Measurements from ENCODE around the gene TRAPPC4. TPM values are rescaled to one million over a fixed set of nuclear protein-coding genes. Genes with fewer than 3 reads are reported as not detected.
A peak's percentile ranks its signal among the peaks of the same experiment; 100 is the strongest.

The TRAPPC4 gene
- total and polyA plus RNA-seq, 4 experiments from 2014 or later = 89.2 to 116 (median 94.7) TPM

DNA sequence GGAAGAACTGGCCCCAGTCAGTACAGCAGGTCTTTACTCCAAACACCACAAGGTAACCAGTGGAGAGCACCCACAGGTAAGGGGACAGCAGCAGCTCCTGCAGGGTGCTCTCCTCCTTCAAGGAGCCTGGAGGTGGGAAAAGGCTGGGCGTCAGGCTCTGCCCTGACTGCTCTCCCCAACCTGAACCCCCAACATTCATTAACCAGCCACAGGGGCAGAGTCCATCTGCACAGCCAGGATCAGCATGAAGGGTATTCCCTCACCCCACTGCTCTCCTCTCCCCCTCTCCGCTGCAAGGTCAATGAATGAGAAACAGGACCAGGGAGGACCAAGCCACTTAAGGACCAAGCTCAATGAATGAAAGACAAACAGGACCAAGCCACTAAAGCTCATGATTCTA, 8.4 kb downstream of the TRAPPC4 start:
- H3K27ac Mint-ChIP-seq = peak overlapping the region in 4 of 7 donors; percentile 16 to 86 (median 82)
- H3K27me3 ChIP-seq (ENCODE audit: insufficient read depth, low read length) = no peaks in the 10 kb centered on the region
- H3K4me1 Mint-ChIP-seq = peaks cover 21 to 62% (median 36%) of the 10 kb centered on the region in 4 donors
- no peak overlapping the region for H3K4me3 Mint-ChIP-seq
- ChIA-PET CTCF (ENCODE audit: partially characterized antibody) (no interaction called here), POLR2A (ENCODE audit: partially characterized antibody) (interaction anchor here (0.9 to 6.2 kb wide), 4 partner anchors 9 to 235 kb away, joined by 3 to 135 read pairs (median 3); partner anchors contain the start of genes HMBS, HYOU1, RPS25 and TRAPPC4)
- H3K9me3 Mint-ChIP-seq = no peaks in the 10 kb centered on the region
- intact Hi-C loops (cut with micrococcal nuclease) = no loop called here
- H3K27me3 Mint-ChIP-seq = no peaks in the 10 kb centered on the region
- no peak overlapping the region for H3K27ac ChIP-seq (ENCODE audit: low read depth, low read length)
- H3K9me3 ChIP-seq (ENCODE audit: control insufficient read depth in 1 of 2, low read length in 2 of 2) = no peaks in the 10 kb centered on the region
- peaks cover 26% of the 10 kb centered on the region for H3K36me3 ChIP-seq (ENCODE audit: insufficient read depth, low read length)
- peaks cover 38% of the 10 kb centered on the region for H3K4me1 ChIP-seq (ENCODE audit: insufficient read depth, low read length)
- no peak overlapping the region for H3K4me3 ChIP-seq (ENCODE audit: low read length in 2 of 2)
- DNase-seq = no peak
- H3K36me3 Mint-ChIP-seq = peaks cover 23 to 32% of the 10 kb centered on the region in 2 donors

DNA sequence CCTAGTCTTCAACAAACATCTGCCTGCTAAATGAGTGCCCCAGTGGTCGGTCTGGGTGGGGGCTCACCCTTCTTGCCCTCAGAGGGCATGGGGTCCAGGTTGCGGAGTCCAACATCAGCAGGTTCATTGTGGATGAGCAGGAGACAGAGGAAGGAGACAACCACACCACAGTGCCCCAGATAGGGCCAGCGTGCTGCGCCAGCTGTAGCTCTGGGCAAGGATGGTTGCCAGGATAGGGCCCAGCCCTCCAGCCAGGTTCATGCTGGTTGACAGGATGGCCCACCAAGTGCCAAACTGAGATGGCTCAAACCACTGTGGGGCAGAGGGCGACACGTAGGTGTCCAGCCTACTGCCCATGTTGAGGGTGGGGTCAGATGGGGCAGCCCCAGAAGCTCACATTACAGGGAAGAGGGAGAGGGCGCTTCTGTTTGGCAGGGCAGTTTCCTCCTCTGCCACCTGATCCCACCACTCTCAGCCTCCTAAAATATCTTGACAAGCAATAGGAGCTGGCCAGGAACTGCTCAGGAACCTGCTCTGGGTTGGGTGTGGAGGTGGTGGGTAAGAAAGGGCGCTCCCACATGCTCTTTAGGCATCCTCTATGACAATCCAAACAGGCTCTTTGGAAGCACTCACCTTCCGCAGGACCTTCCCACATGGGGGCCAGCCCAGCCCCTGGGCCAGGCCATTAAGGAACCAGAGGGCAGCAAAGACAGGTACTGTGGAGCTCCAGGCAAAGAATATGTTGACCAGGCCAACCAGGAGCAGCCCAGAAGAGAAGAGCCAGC, 9.2 kb downstream of the TRAPPC4 start:
- Histone ChIP-seq H3K9me3 (ENCODE audit: control insufficient read depth in 1 of 2, low read length in 2 of 2) (no peaks in the 10 kb centered on the region), H3K27me3 (ENCODE audit: insufficient read depth, low read length) (no peaks in the 10 kb centered on the region), H3K4me3 (ENCODE audit: low read length in 2 of 2) (no peak overlapping the region), H3K36me3 (ENCODE audit: insufficient read depth, low read length) (peaks cover 21% of the 10 kb centered on the region), H3K4me1 (ENCODE audit: insufficient read depth, low read length) (peaks cover 37% of the 10 kb centered on the region), H3K27ac (ENCODE audit: low read depth, low read length) (no peak overlapping the region)
- intact Hi-C loops (cut with micrococcal nuclease) = no loop called here
- no peaks in the 10 kb centered on the region for H3K27me3 Mint-ChIP-seq
- H3K4me3 Mint-ChIP-seq = peak overlapping the region in 2 of 8 donors; percentile 29 to 61
- ChIA-PET CTCF (ENCODE audit: partially characterized antibody) (interaction anchor here (0.6 to 1.0 kb wide), 3 partner anchors 8 to 115 kb away, joined by 3 read pairs; no protein-coding TSS in a partner anchor), POLR2A (ENCODE audit: partially characterized antibody) (interaction anchor here (0.9 to 6.2 kb wide), 6 partner anchors 10 to 235 kb away, joined by 3 to 135 read pairs (median 4); partner anchors contain the start of genes CENATAC, HMBS, HYOU1 and RPS25)
- peaks cover 23 to 28% of the 10 kb centered on the region in 2 donors for H3K36me3 Mint-ChIP-seq
- H3K9me3 Mint-ChIP-seq = no peaks in the 10 kb centered on the region
- no peak for DNase-seq
- H3K27ac Mint-ChIP-seq = peak overlapping the region in 5 of 7 donors; percentile 42 to 86 (median 73)
- H3K4me1 Mint-ChIP-seq = peaks cover 21 to 63% (median 32%) of the 10 kb centered on the region in 4 donors

- Mint-ChIP-seq H3K4me1 (peaks cover 18 to 58% (median 28%) of the 10 kb centered on the region in 4 donors), H3K27me3 (no peaks in the 10 kb centered on the region), H3K36me3 (peaks cover 18 to 22% of the 10 kb centered on the region in 2 donors), H3K4me3 (peak overlapping the region in 6 of 8 donors; percentile 79 to 90 (median 82)), H3K27ac (peak overlapping the region; percentile 64 to 93 (median 85)), H3K9me3 (no peaks in the 10 kb centered on the region)
- H3K27ac ChIP-seq (ENCODE audit: low read depth, low read length) = peak overlapping the region; percentile 76
- no peaks in the 10 kb centered on the region for H3K9me3 ChIP-seq (ENCODE audit: control insufficient read depth in 1 of 2, low read length in 2 of 2)
- peaks cover 21% of the 10 kb centered on the region for H3K36me3 ChIP-seq (ENCODE audit: insufficient read depth, low read length)
- H3K4me1 ChIP-seq (ENCODE audit: insufficient read depth, low read length) = peaks cover 32% of the 10 kb centered on the region
- ChIA-PET POLR2A (ENCODE audit: partially characterized antibody) (interaction anchor here (1.6 to 6.2 kb wide), 3 partner anchors 10 to 66 kb away, joined by 5 to 135 read pairs (median 7); partner anchors contain the start of genes CENATAC, RPS25 and TRAPPC4), CTCF (ENCODE audit: partially characterized antibody) (interaction anchor here (0.6 to 1.0 kb wide), 3 partner anchors 8 to 116 kb away, joined by 3 read pairs; no protein-coding TSS in a partner anchor)
- peak overlapping the region in 1 of 2 donors; percentile 3 for H3K4me3 ChIP-seq (ENCODE audit: low read length in 2 of 2)
- DNase-seq = no peak
- H3K27me3 ChIP-seq (ENCODE audit: insufficient read depth, low read length) = no peaks in the 10 kb centered on the region
- intact Hi-C loops (cut with micrococcal nuclease) = no loop called here
Measured at GRCh38 chr11:119028346-119029068, 9.9 kb downstream of the TRAPPC4 start.

- no peaks in the 10 kb centered on the region for H3K27me3 ChIP-seq (ENCODE audit: insufficient read depth, low read length)
- CTCF ChIA-PET (ENCODE audit: partially characterized antibody) = interaction anchor here (1.5 kb wide), 1 partner anchor 51 kb away, joined by 3 read pairs; no protein-coding TSS in a partner anchor
- Mint-ChIP-seq H3K4me1 (peaks cover 18 to 53% (median 25%) of the 10 kb centered on the region in 4 donors), H3K36me3 (peaks cover 15 to 18% of the 10 kb centered on the region in 2 donors), H3K27ac (peak overlapping the region; percentile 64 to 93 (median 85)), H3K27me3 (no peaks in the 10 kb centered on the region), H3K9me3 (no peaks in the 10 kb centered on the region), H3K4me3 (peak overlapping the region in 7 of 8 donors; percentile 78 to 90 (median 82))
- H3K4me3 ChIP-seq (ENCODE audit: low read length in 2 of 2) = peak overlapping the region in 1 of 2 donors; percentile 3
- no peak for DNase-seq
- H3K4me1 ChIP-seq (ENCODE audit: insufficient read depth, low read length) = peaks cover 27% of the 10 kb centered on the region
- H3K36me3 ChIP-seq (ENCODE audit: insufficient read depth, low read length) = peaks cover 16% of the 10 kb centered on the region
- POLR2A ChIA-PET (ENCODE audit: partially characterized antibody) = interaction anchor here (1.6 to 6.2 kb wide), 3 partner anchors 11 to 65 kb away, joined by 5 to 135 read pairs (median 7); partner anchors contain the start of genes CENATAC, RPS25 and TRAPPC4
- peak overlapping the region; percentile 76 for H3K27ac ChIP-seq (ENCODE audit: low read depth, low read length)
- no peaks in the 10 kb centered on the region for H3K9me3 ChIP-seq (ENCODE audit: control insufficient read depth in 1 of 2, low read length in 2 of 2)
- intact Hi-C loops (cut with micrococcal nuclease) = no loop called here
Measured at GRCh38 chr11:119029069-119029339, 10.4 kb downstream of the TRAPPC4 start.

- Histone ChIP-seq H3K4me3 (ENCODE audit: low read length in 2 of 2) (peak overlapping the region; percentile 61 to 91), H3K27me3 (ENCODE audit: insufficient read depth, low read length) (no peaks in the 10 kb centered on the region), H3K4me1 (ENCODE audit: insufficient read depth, low read length) (peaks cover 22% of the 10 kb centered on the region), H3K27ac (ENCODE audit: low read depth, low read length) (peak overlapping the region; percentile 76), H3K9me3 (ENCODE audit: control insufficient read depth in 1 of 2, low read length in 2 of 2) (no peaks in the 10 kb centered on the region), H3K36me3 (ENCODE audit: insufficient read depth, low read length) (peaks cover 12% of the 10 kb centered on the region)
- peak overlapping the region; percentile 64 to 93 (median 90) for H3K27ac Mint-ChIP-seq
- ChIA-PET CTCF (ENCODE audit: partially characterized antibody) (interaction anchor here (1.2 to 3.1 kb wide), 4 partner anchors 11 to 50 kb away, joined by 3 to 16 read pairs (median 4); partner anchors contain the start of genes RPS25, TRAPPC4 and VPS11), POLR2A (ENCODE audit: partially characterized antibody) (interaction anchor here (0.6 to 6.2 kb wide), 7 partner anchors 11 to 71 kb away, joined by 3 to 135 read pairs (median 15); partner anchors contain the start of genes CENATAC, HMBS, HYOU1 and RPS25)
- no peaks in the 10 kb centered on the region for H3K27me3 Mint-ChIP-seq
- no peaks in the 10 kb centered on the region for H3K9me3 Mint-ChIP-seq
- DNase-seq = peak in 4 of 5 donors; percentile 16 to 30 (median 21)
- peak overlapping the region; percentile 78 to 91 (median 82) for H3K4me3 Mint-ChIP-seq
- peaks cover 10 to 13% of the 10 kb centered on the region in 2 donors for H3K36me3 Mint-ChIP-seq
- intact Hi-C loops (cut with micrococcal nuclease) = loop anchor here (1.0 to 2.0 kb wide), 6 partner anchors 11 to 101 kb away; partner anchors contain the start of genes CENATAC, HYOU1, RPS25 and TRAPPC4
- peaks cover 17 to 49% (median 22%) of the 10 kb centered on the region in 4 donors for H3K4me1 Mint-ChIP-seq
Measured at GRCh38 chr11:119029340-119030028, 10.9 kb downstream of the TRAPPC4 start.

- H3K4me3 ChIP-seq (ENCODE audit: low read length in 2 of 2) = peak overlapping the region; percentile 61 to 91
- ChIA-PET POLR2A (ENCODE audit: partially characterized antibody) (interaction anchor here (0.6 to 6.2 kb wide), 12 partner anchors 12 to 633 kb away, joined by 3 to 135 read pairs (median 7); partner anchors contain the start of genes CENATAC, DDX6, DPAGT1 and HMBS), CTCF (ENCODE audit: partially characterized antibody) (interaction anchor here (0.8 to 3.1 kb wide), 9 partner anchors 11 to 167 kb away, joined by 3 to 16 read pairs (median 4); partner anchors contain the start of genes HMBS, RPS25, TRAPPC4 and VPS11)
- H3K4me3 Mint-ChIP-seq = peak overlapping the region; percentile 78 to 91 (median 82)
- intact Hi-C loops (cut with micrococcal nuclease) = loop anchor here (1.0 to 2.0 kb wide), 6 partner anchors 12 to 102 kb away; partner anchors contain the start of genes CENATAC, HYOU1, RPS25 and TRAPPC4
- H3K9me3 ChIP-seq (ENCODE audit: control insufficient read depth in 1 of 2, low read length in 2 of 2) = no peaks in the 10 kb centered on the region
- peak overlapping the region; percentile 76 for H3K27ac ChIP-seq (ENCODE audit: low read depth, low read length)
- peaks cover 7% of the 10 kb centered on the region for H3K36me3 ChIP-seq (ENCODE audit: insufficient read depth, low read length)
- H3K4me1 ChIP-seq (ENCODE audit: insufficient read depth, low read length) = peaks cover 19% of the 10 kb centered on the region
- H3K27me3 ChIP-seq (ENCODE audit: insufficient read depth, low read length) = no peaks in the 10 kb centered on the region
- H3K27me3 Mint-ChIP-seq = no peaks in the 10 kb centered on the region
- peaks cover 16 to 45% (median 20%) of the 10 kb centered on the region in 4 donors for H3K4me1 Mint-ChIP-seq
- H3K36me3 Mint-ChIP-seq = peaks cover 5 to 8% of the 10 kb centered on the region in 2 donors
- H3K9me3 Mint-ChIP-seq = no peaks in the 10 kb centered on the region
- H3K27ac Mint-ChIP-seq = peak overlapping the region; percentile 64 to 93 (median 90)
- DNase-seq = peak in 2 of 5 donors; percentile 12 to 29
Measured at GRCh38 chr11:119030029-119030328, 11.4 kb downstream of the TRAPPC4 start.

Data from CD4-positive, alpha-beta memory T cell (primary cell).